ENCODE measurements around the gene SYT8.
A peak's percentile ranks its signal among the peaks of the same experiment; 100 is the strongest.

SYT8 gene

GRCh38 chr11:1828542-1828941 is 6.2 kb upstream of the SYT8 start:
- no peak overlapping the region for H3K27ac ChIP-seq
- no peaks in the 10 kb centered on the region for H3K36me3 ChIP-seq (replicated peaks)
- DNase-seq = no peak
- H3K27me3 ChIP-seq (replicated peaks) = no peaks in the 10 kb centered on the region
- no peak overlapping the region for H3K4me3 ChIP-seq (ENCODE audit: low read depth, low read length)
- in situ Hi-C loops (cut with HindIII; ENCODE audit: low pct_ligation_motif_present, low sequenced_read_pairs) = no loop called here
- TF ChIP-seq, protein P1, sequence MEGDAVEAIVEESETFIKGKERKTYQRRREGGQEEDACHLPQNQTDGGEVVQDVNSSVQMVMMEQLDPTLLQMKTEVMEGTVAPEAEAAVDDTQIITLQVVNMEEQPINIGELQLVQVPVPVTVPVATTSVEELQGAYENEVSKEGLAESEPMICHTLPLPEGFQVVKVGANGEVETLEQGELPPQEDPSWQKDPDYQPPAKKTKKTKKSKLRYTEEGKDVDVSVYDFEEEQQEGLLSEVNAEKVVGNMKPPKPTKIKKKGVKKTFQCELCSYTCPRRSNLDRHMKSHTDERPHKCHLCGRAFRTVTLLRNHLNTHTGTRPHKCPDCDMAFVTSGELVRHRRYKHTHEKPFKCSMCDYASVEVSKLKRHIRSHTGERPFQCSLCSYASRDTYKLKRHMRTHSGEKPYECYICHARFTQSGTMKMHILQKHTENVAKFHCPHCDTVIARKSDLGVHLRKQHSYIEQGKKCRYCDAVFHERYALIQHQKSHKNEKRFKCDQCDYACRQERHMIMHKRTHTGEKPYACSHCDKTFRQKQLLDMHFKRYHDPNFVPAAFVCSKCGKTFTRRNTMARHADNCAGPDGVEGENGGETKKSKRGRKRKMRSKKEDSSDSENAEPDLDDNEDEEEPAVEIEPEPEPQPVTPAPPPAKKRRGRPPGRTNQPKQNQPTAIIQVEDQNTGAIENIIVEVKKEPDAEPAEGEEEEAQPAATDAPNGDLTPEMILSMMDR (IDR thresholded peaks at IDR 0.05; ENCODE audit: low read depth, low read length, missing control alignments) = no peak

DNA sequence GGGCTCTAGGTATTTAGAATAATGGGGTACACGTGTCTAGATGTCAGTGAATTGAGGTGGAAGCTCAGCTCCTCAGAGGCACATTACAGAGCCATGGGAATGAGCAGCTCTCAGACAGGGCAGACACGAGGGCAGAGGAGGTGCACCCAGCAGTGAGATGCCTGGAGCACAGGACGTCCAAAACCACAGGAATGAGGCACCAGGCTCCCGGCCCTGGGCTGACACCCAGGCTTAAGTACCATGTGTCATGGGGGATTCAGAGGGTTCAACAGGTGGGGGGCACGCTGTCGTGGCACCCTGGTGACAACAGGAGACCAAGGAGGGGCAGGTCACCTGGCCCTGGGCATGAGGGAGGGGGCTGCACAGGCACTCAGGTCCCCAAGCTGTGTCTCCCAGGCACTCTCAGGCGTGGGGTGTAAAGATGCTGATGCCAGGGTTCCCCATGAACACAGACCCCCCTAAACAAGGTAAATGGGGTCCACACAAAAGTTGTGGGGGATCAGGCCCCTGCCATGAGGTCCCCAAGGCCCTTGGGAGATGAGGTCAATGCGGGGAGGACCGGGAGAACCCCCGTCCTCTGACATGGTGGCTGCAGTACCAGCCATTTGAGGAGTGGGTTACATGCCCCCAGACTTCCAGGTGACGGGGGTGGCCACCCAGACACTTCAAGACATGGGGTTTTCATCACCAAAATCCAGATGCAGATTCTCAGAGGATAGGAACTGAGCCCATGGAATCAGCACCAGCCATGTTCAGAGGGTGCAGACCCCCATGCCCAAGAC is 5.6 kb upstream of the SYT8 start:
- H3K27ac ChIP-seq = no peak overlapping the region
- H3K36me3 ChIP-seq (replicated peaks) = no peaks in the 10 kb centered on the region
- DNase-seq = peak; percentile 25
- no peaks in the 10 kb centered on the region for H3K27me3 ChIP-seq (replicated peaks)
- in situ Hi-C loops (cut with HindIII; ENCODE audit: low pct_ligation_motif_present, low sequenced_read_pairs) = no loop called here
- no peak overlapping the region for H3K4me3 ChIP-seq (ENCODE audit: low read depth, low read length)
- TF ChIP-seq, protein P1 (IDR thresholded peaks at IDR 0.05; ENCODE audit: low read depth, low read length, missing control alignments) = no peak

DNA sequence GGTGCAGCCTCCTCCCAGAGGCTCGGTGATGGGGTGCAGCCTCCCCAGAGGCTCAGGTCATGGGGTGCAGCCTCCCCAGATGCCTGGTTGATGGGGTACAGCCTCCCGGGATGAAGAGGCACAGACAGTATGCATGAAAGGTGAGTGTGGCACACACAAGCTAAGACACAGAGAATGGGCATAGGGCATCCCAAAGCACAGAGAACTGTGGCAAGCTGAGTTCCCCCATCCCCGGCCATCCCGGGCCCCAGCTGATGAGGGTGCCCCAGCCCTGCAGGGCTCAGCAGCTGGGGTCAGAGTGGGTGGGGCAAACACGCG is 4.8 kb upstream of the SYT8 start:
- no peak overlapping the region for H3K4me3 ChIP-seq (ENCODE audit: low read depth, low read length)
- no peaks in the 10 kb centered on the region for H3K27me3 ChIP-seq (replicated peaks)
- H3K36me3 ChIP-seq (replicated peaks) = no peaks in the 10 kb centered on the region
- no peak for DNase-seq
- TF ChIP-seq, protein P1 (IDR thresholded peaks at IDR 0.05; ENCODE audit: low read depth, low read length, missing control alignments) = no peak
- in situ Hi-C loops (cut with HindIII; ENCODE audit: low pct_ligation_motif_present, low sequenced_read_pairs) = no loop called here
- H3K27ac ChIP-seq = no peak overlapping the region

DNA sequence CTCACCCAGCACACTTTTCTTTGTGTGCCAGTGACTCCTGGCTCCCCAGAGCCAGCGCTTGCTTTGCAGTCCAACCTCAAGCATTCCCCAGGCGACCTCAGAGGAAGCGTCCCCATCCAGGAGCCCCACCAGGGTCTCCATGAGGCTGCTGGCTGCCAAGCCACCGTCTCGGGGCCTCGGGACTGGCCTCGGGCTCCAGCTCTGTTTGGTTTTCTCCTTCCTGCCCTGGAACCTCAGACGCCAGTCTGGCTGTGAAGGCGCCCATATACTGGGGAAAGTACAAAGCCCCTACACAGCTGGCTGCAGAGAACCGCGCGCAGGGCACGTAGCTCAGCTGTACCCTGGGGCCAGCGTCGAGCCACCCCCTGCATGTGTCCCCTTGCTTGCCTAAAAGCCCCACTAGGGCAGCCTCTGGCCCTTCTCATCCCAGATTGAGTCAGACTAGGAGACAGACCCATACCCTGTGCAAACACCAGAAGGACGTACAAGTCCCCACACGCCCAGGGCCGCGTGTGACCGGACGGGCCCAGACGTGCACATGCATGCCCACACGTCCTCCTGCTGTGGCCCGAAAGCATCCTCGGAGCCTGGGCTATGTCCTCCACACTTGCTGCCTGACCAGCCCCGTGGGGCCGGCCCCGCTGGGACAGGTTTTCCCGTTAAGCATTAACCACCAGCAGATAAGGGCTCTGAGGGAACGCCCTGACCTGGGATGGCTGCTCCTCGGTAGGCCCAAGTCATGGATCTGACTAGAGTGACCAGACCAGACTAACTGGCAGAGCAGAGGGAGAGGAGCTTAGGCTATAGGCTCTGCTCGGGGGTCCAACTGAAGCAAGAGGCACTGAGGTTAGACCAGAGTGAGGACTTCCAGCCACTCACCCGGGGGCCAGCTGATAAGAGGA is 4.2 kb upstream of the SYT8 start:
- no peak for DNase-seq
- H3K27ac ChIP-seq = no peak overlapping the region
- TF ChIP-seq, protein P1 (IDR thresholded peaks at IDR 0.05; ENCODE audit: low read depth, low read length, missing control alignments) = no peak
- in situ Hi-C loops (cut with HindIII; ENCODE audit: low pct_ligation_motif_present, low sequenced_read_pairs) = no loop called here
- H3K27me3 ChIP-seq (replicated peaks) = no peaks in the 10 kb centered on the region
- H3K36me3 ChIP-seq (replicated peaks) = no peaks in the 10 kb centered on the region
- H3K4me3 ChIP-seq (ENCODE audit: low read depth, low read length) = no peak overlapping the region

DNA sequence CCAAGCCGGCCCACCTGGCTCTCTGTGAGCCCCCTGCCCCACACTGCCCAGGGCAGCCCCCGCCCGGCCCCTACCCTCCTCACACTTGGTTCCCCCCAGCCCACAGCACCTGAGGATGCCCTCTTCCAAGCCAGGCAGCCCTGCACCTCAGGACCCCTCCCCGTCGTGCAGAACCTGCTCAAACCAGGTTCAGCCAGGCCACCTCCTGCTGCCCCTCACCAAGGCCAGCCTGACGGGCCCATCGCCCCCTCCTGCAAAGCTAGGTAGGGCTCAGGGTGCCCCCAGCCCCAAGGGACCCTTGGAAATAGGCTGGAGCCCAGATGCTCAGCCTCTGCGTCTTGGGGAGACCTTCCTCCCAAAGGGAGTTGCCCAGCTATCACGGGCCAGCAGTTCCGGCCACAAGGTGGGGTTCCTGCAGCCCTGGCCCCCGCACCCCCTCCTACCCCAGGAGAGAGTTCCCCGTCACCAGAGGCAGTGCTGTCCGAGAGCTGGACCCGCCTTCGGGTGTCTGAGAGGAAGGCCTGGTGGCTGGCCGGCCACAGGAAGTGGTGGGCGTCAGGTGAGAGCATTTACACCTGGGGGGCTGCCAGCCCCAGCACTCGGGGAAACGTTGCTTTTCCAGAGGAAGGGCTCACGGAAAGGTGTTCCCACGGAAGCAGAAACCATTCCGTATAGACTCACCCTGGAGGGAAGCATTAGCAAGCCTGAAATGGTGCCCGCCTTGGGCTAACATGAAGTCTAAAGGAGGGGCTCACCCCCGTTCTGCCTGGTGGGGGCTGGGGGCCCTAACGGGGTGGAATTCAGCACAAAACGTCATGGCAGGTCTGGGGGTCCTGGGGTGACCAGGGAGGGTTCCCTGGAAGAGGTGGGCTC is 3.2 kb upstream of the SYT8 start:
- no peak overlapping the region for H3K27ac ChIP-seq
- in situ Hi-C loops (cut with HindIII; ENCODE audit: low pct_ligation_motif_present, low sequenced_read_pairs) = no loop called here
- no peaks in the 10 kb centered on the region for H3K36me3 ChIP-seq (replicated peaks)
- H3K4me3 ChIP-seq (ENCODE audit: low read depth, low read length) = no peak overlapping the region
- TF ChIP-seq, protein P1 (IDR thresholded peaks at IDR 0.05; ENCODE audit: low read depth, low read length, missing control alignments) = no peak
- DNase-seq = no peak
- H3K27me3 ChIP-seq (replicated peaks) = no peaks in the 10 kb centered on the region

Measured in brain microvascular endothelial cell (primary cell).